IMR-90 (cell line): Measurements from ENCODE around the gene PHAF1. TPM values are rescaled to one million over a fixed set of nuclear protein-coding genes. Genes with fewer than 3 reads are reported as not detected.

Source experiments
- ATAC-seq: fragments of 200-7000 bp; cut with Tn5 transposase; 2 replicates; pipeline ENCODE4 v1.9.1; 2020; ENCODE audit warnings: low read depth, mild to moderate bottlenecking, moderate library complexity
- BruUV-seq: library from RNA; stranded (reverse); fragments of 400-500 nt; replicated peaks from 2 replicates; lab custom pipeline; 2021; lab: Mats Ljungman, UMichigan
- CTCF ChIA-PET: fragments of 300-600 bp; formaldehyde crosslinking; extraction: SDS; loops from one replicate; lab custom pipeline; 2021; ENCODE audit warnings: antibody characterized with exemption; lab: Yijun Ruan, JAX
- POLR2A ChIA-PET: fragments of 300-600 bp; sonication (Branson Sonifier 250); formaldehyde crosslinking; loops from one replicate; lab custom pipeline; 2022; ENCODE audit warnings: antibody characterized with exemption; ENCODE audit not compliant: unreplicated experiment; lab: Charles Lee
- DNase-seq: peaks from one replicate; pipeline ENCODE4 v3.0.0; 2013
- H2AFZ ChIP-seq: replicated peaks from 2 replicates; pipeline ENCODE3; 2013; ENCODE audit warnings: low read length, mild to moderate bottlenecking; ENCODE audit not compliant: poor library complexity
- H2AK5ac ChIP-seq: 2 replicates; pipeline ENCODE4 v1.6.1; 2013; ENCODE audit warnings: low read depth, low read length, inconsistent platforms
- H2AK9ac ChIP-seq: replicated peaks from 2 replicates; pipeline ENCODE3; 2013; ENCODE audit warnings: mild to moderate bottlenecking, low read depth, low read length, moderate library complexity; ENCODE audit not compliant: poor library complexity
- H2BK120ac ChIP-seq: 2 replicates; pipeline ENCODE4 v1.6.1; 2013; ENCODE audit warnings: low read depth, low read length, inconsistent platforms
- H2BK15ac ChIP-seq: 3 replicates; pipeline ENCODE4 v1.6.1; 2013; ENCODE audit warnings: low read depth, low read length, inconsistent platforms
- H2BK20ac ChIP-seq: 2 replicates; pipeline ENCODE4 v1.6.1; 2013; ENCODE audit warnings: low read depth, mild to moderate bottlenecking, inconsistent platforms, low read length, moderate library complexity
- H2BK5ac ChIP-seq: 2 replicates; pipeline ENCODE4 v1.6.1; 2013; ENCODE audit warnings: mild to moderate bottlenecking, low read depth, low read length, inconsistent platforms; ENCODE audit not compliant: poor library complexity, severe bottlenecking
- H3K14ac ChIP-seq: replicated peaks from 2 replicates; pipeline ENCODE4 v1.6.1; 2013; ENCODE audit warnings: low read depth, low read length, inconsistent platforms
- H3K18ac ChIP-seq: 2 replicates; pipeline ENCODE4 v1.6.1; 2013; ENCODE audit warnings: low read depth, low read length, control low read depth
- H3K23ac ChIP-seq: 2 replicates; pipeline ENCODE4 v1.6.1; 2013; ENCODE audit warnings: low read depth, low read length, inconsistent platforms
- H3K27ac ChIP-seq: 2 replicates; pipeline ENCODE4 v1.5.1; 2013; ENCODE audit warnings: mild to moderate bottlenecking, control low read depth, low read length; ENCODE audit not compliant: insufficient read depth
- H3K27me3 ChIP-seq: 2 replicates; pipeline ENCODE4 v1.6.1; 2013; ENCODE audit warnings: low read length; ENCODE audit not compliant: control insufficient read depth, insufficient read depth
- H3K36me3 ChIP-seq: 2 replicates; pipeline ENCODE4 v1.6.1; 2013; ENCODE audit warnings: low read length, mixed read lengths; ENCODE audit not compliant: control insufficient read depth, insufficient read depth
- H3K4ac ChIP-seq: 2 replicates; pipeline ENCODE4 v1.6.1; 2013; ENCODE audit warnings: low read depth, low read length, inconsistent platforms
- H3K4me1 ChIP-seq: 2 replicates; pipeline ENCODE4 v1.6.1; 2013; ENCODE audit warnings: low read length, mixed read lengths; ENCODE audit not compliant: control insufficient read depth, insufficient read depth
- H3K4me2 ChIP-seq: 2 replicates; pipeline ENCODE4 v1.6.1; 2013; ENCODE audit warnings: low read depth, mild to moderate bottlenecking, control low read depth, low read length, moderate library complexity
- H3K4me3 ChIP-seq: 2 replicates; pipeline ENCODE4 v1.5.1; 2013; ENCODE audit warnings: low read depth, mild to moderate bottlenecking, control low read depth, low read length, moderate library complexity; ENCODE audit not compliant: insufficient read depth
- H3K56ac ChIP-seq: 2 replicates; pipeline ENCODE4 v1.6.1; 2013; ENCODE audit warnings: low read length, inconsistent platforms; ENCODE audit not compliant: insufficient read depth; ENCODE audit errors: extremely low read depth
- H3K79me1 ChIP-seq, 2 experiments: 2 replicates each; pipeline ENCODE4 v1.6.1; 2013; ENCODE audit warnings: low read length in 2 of 2, inconsistent platforms in 1 of 2, low read depth in 1 of 2
- H3K9ac ChIP-seq: 2 replicates; pipeline ENCODE4 v1.6.1; 2013; ENCODE audit warnings: low read depth, low read length, control low read depth
- H3K9me1 ChIP-seq: 2 replicates; pipeline ENCODE4 v1.6.1; 2013; ENCODE audit warnings: low read length, inconsistent platforms; ENCODE audit not compliant: insufficient read depth
- H3K9me3 ChIP-seq: 2 replicates; pipeline ENCODE4 v1.6.1; 2013; ENCODE audit warnings: low read length; ENCODE audit not compliant: control insufficient read depth, insufficient read depth
- H4K20me1 ChIP-seq: 2 replicates; pipeline ENCODE4 v1.6.1; 2013; ENCODE audit warnings: low read length, inconsistent platforms; ENCODE audit not compliant: insufficient read depth
- H4K5ac ChIP-seq: 2 replicates; pipeline ENCODE4 v1.6.1; 2013; ENCODE audit warnings: mild to moderate bottlenecking, low read depth, low read length, control low read depth
- H4K8ac ChIP-seq, 2 experiments: 2 replicates each; pipeline ENCODE4 v1.6.1; 2013; ENCODE audit warnings: low read depth in 2 of 2, low read length in 2 of 2, control low read depth in 1 of 2, inconsistent platforms in 1 of 2
- H4K91ac ChIP-seq: 2 replicates; pipeline ENCODE4 v1.6.1; 2013; ENCODE audit warnings: low read depth, low read length, inconsistent platforms; ENCODE audit not compliant: insufficient read depth
- CHD1 ChIP-seq: IDR thresholded peaks from 2 replicates; pipeline ENCODE4 v1.6.1; 2012; ENCODE audit warnings: low read depth, low read length, improper control_type of control experiment
- MXI1 ChIP-seq: IDR thresholded peaks from 2 replicates; pipeline ENCODE4 v1.6.1; 2012; ENCODE audit warnings: low read depth, mild to moderate bottlenecking, low read length, moderate library complexity, borderline replicate concordance
- POLR2A ChIP-seq: IDR thresholded peaks from 2 replicates; pipeline ENCODE4 v1.6.1; 2012; ENCODE audit warnings: mild to moderate bottlenecking, low read depth, low read length
- WGBS, 2 experiments: methylation state at CpG; one replicate each; pipeline versions ENCODE4 v1.1.5 to v1.1.7; 2013; ENCODE audit warnings: missing lambda C conversion rate in 2 of 2; ENCODE audit not compliant: insufficient read length in 1 of 2; ENCODE audit errors: extremely low coverage in 2 of 2; 5-methylcytosine and 5-hydroxymethylcytosine counted together
- dilution Hi-C: fragments of 300-500 bp; cut with HindIII; formaldehyde crosslinking; loops from one replicate; pipeline ENCODE4 v1.14.3; 2018; ENCODE audit warnings: low sequenced_read_pairs; ENCODE audit not compliant: unreplicated experiment
- in situ Hi-C: fragments of 300-500 bp; cut with MboI; formaldehyde crosslinking; loops from 3 replicates; pipeline ENCODE4 v1.14.3; 2019; ENCODE audit warnings: low sequenced_read_pairs, inconsistent platforms, mixed read lengths
- intact Hi-C: fragments of 100-400 bp; cut with micrococcal nuclease; formaldehyde crosslinking; loops from 2 replicates; pipeline ENCODE4 v1.10.0; 2022
- polyA plus RNA-seq, 3 experiments: library from polyadenylated mRNA; depleted of rRNA; stranded (reverse); fragments of >200 nt; gene quantifications; 2 replicates each; pipeline ENCODE4 v1.2.3, GENCODE V29; 2012; ENCODE audit warnings: low replicate concordance in 1 of 3
- total RNA-seq: library from RNA; depleted of rRNA; stranded (reverse); fragments of >200 nt; gene quantifications from 2 replicates; pipeline ENCODE4 v1.2.3, GENCODE V29; 2012

PHAF1 gene
- total and polyA plus RNA-seq, 2 of the 4 experiments (the other 2 are of a cell fraction), result 14.0 to 19.8 TPM

- Histone ChIP-seq H2AK5ac (no peak overlapping the region), H2BK20ac (no peak overlapping the region), H4K5ac (no peak overlapping the region), H4K20me1 (no peaks in the 10 kb centered on the region; the same call in 1 of the 2 replicates), H2BK5ac (no peak overlapping the region), H4K8ac (no peak overlapping the region), H3K4me1 (no peaks in the 10 kb centered on the region), H2AFZ (no peak overlapping the region), H3K4me3 (no peak overlapping the region), H3K23ac (no peak overlapping the region), H3K18ac (no peak overlapping the region), H2AK9ac (no peak overlapping the region), H3K9me1 (peaks cover 4% of the 10 kb centered on the region; the same call in 1 of the 2 replicates), H3K79me1 (peaks cover 0 to 1% of the 10 kb centered on the region in 2 experiments; a peak in 2 of 4 replicates), H3K56ac (no peak overlapping the region), H3K27me3 (no peaks in the 10 kb centered on the region), H3K14ac (no peak overlapping the region), H4K91ac (no peak overlapping the region), H3K9ac (no peak overlapping the region), H3K27ac (no peak overlapping the region), H2BK120ac (no peak overlapping the region), H2BK15ac (no peak overlapping the region), H3K36me3 (peaks cover 69% of the 10 kb centered on the region), H3K4me2 (no peak overlapping the region), H3K9me3 (no peaks in the 10 kb centered on the region), H3K4ac (no peak overlapping the region)
- no TSS peak for BruUV-seq
- ChIA-PET POLR2A (no interaction called here), CTCF (no interaction called here)
- no peak for ATAC-seq
- in situ Hi-C loops (no loop called here), intact Hi-C loops (no loop called here), dilution Hi-C loops (no loop called here)
- 100% methylated on average over 1 of the region's 9 CpGs; no CpG with 5 or more reads in 1 of the 2 experiments for WGBS, 2 experiments
- TF ChIP-seq CHD1, result no peak
- TF ChIP-seq POLR2A, result no peak
- TF ChIP-seq MXI1, result no peak
- no peak for DNase-seq
These were observed 32.6 kb downstream of the PHAF1 start for GRCh38 chr16:67142342-67142741.
